Measurements from ENCODE around the gene GRAPL. TPM values are rescaled to one million over a fixed set of nuclear protein-coding genes. Genes with fewer than 3 reads are reported as not detected.
"Not testable (repeated sequence)": the region's sequence is repeated elsewhere in the genome, so short reads cannot be mapped to it uniquely, and the experiment has no call there.

GRAPL gene
- total RNA-seq, 1 experiment from 2014 or later = not detected

GRCh38 chr17:19150678-19151615 lies 23.6 kb downstream of the GRAPL start:
- H3K4me1 Mint-ChIP-seq (ENCODE audit: low read depth, unreplicated experiment); H3K27me3 Mint-ChIP-seq (ENCODE audit: unreplicated experiment); BruUV-seq (replicated peaks); DNase-seq; CTCF ChIA-PET; H3K4me3 Mint-ChIP-seq (ENCODE audit: low read depth, unreplicated experiment); H3K9me3 Mint-ChIP-seq (ENCODE audit: low read depth, unreplicated experiment); intact Hi-C loops (cut with micrococcal nuclease; ENCODE audit: unreplicated experiment); H3K27ac Mint-ChIP-seq (ENCODE audit: unreplicated experiment); H3K36me3 Mint-ChIP-seq (ENCODE audit: insufficient read depth, unreplicated experiment): not testable (repeated sequence)

- CTCF ChIA-PET; intact Hi-C loops (cut with micrococcal nuclease; ENCODE audit: unreplicated experiment); DNase-seq; BruUV-seq (replicated peaks); H3K4me3 Mint-ChIP-seq (ENCODE audit: low read depth, unreplicated experiment); H3K9me3 Mint-ChIP-seq (ENCODE audit: low read depth, unreplicated experiment); H3K36me3 Mint-ChIP-seq (ENCODE audit: insufficient read depth, unreplicated experiment); H3K4me1 Mint-ChIP-seq (ENCODE audit: low read depth, unreplicated experiment); H3K27ac Mint-ChIP-seq (ENCODE audit: unreplicated experiment); H3K27me3 Mint-ChIP-seq (ENCODE audit: unreplicated experiment): not testable (repeated sequence)
These were observed 30.2 kb downstream of the GRAPL start for GRCh38 chr17:19157628-19158027.

DNA sequence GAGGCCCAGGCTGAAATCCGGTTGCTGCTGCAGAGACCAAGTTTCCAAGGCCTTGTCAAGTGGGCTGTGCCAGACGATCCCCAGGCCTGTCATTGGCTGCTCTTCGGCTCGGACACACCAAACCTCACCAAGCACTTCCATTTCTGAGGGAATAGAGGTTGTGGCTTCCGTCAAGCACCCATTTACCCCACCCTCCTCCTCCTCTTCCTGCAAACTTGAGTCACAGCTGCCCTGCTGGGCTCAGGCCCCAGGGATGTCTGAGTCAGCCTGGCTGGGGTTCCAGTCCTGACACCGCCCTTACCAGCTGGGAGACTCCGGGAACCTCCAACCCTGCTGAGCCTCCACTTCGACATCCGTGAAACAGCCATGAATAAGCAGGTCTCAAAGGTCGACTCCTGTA lies 31.1 kb downstream of the GRAPL start:
- intact Hi-C loops (cut with micrococcal nuclease; ENCODE audit: unreplicated experiment); H3K36me3 Mint-ChIP-seq (ENCODE audit: insufficient read depth, unreplicated experiment); BruUV-seq (replicated peaks); H3K27me3 Mint-ChIP-seq (ENCODE audit: unreplicated experiment); H3K9me3 Mint-ChIP-seq (ENCODE audit: low read depth, unreplicated experiment); DNase-seq; CTCF ChIA-PET; H3K27ac Mint-ChIP-seq (ENCODE audit: unreplicated experiment); H3K4me1 Mint-ChIP-seq (ENCODE audit: low read depth, unreplicated experiment); H3K4me3 Mint-ChIP-seq (ENCODE audit: low read depth, unreplicated experiment): not testable (repeated sequence)

- H3K4me3 Mint-ChIP-seq (ENCODE audit: low read depth, unreplicated experiment) = not testable (repeated sequence)
These were observed 31.5 kb downstream of the GRAPL start for GRCh38 chr17:19158938-19159337.

DNA sequence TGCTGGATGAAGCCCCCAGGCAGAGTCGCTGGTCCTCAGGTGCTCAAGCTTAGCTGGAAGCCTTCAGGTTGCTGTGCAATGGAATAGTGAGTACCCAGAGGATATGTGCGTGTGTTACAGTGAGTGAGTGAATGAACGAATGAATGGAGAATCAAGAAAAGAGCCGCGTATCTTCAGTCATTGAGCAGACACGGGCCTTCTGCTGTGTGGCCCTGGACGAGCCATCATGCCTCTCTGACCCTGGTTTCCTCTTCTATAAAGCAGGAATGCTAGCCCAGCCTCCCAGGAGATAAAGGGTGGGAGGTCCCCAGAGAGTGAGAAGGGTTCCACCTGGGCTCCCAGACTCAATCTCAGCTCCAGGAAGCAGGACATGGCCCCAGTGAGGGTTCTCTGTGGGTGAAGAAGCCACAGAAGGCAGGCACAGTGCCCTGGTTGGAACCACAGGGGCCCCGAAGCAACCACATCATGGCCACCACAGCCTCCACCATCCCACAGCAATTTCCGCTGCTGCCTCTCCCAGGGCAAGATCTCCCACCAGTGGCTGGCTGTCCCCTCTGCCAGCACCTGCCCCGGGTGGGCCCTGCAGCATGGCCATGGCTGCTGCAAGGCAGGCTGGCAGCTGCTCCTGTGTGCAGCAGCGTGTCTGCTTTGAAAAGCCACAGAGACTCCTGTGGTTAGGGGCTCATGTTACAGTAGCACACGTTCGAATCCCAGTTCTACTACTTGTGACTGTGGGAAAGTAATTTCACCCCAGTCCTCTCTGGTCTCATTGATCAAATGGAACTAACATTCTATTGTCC lies 34.1 kb downstream of the GRAPL start:
- H3K4me1 Mint-ChIP-seq (ENCODE audit: low read depth, unreplicated experiment); CTCF ChIA-PET; H3K9me3 Mint-ChIP-seq (ENCODE audit: low read depth, unreplicated experiment); H3K27ac Mint-ChIP-seq (ENCODE audit: unreplicated experiment); H3K36me3 Mint-ChIP-seq (ENCODE audit: insufficient read depth, unreplicated experiment); DNase-seq; intact Hi-C loops (cut with micrococcal nuclease; ENCODE audit: unreplicated experiment); H3K4me3 Mint-ChIP-seq (ENCODE audit: low read depth, unreplicated experiment); BruUV-seq (replicated peaks); H3K27me3 Mint-ChIP-seq (ENCODE audit: unreplicated experiment): not testable (repeated sequence)

More at GRCh38 chr17:19158938-19159337, 31.5 kb downstream of the GRAPL start:
- H3K36me3 Mint-ChIP-seq (ENCODE audit: insufficient read depth, unreplicated experiment); DNase-seq; H3K4me1 Mint-ChIP-seq (ENCODE audit: low read depth, unreplicated experiment); intact Hi-C loops (cut with micrococcal nuclease; ENCODE audit: unreplicated experiment); H3K27ac Mint-ChIP-seq (ENCODE audit: unreplicated experiment); CTCF ChIA-PET; BruUV-seq (replicated peaks); H3K9me3 Mint-ChIP-seq (ENCODE audit: low read depth, unreplicated experiment); H3K27me3 Mint-ChIP-seq (ENCODE audit: unreplicated experiment): not testable (repeated sequence)

- H3K9me3 Mint-ChIP-seq (ENCODE audit: low read depth, unreplicated experiment); BruUV-seq (replicated peaks); CTCF ChIA-PET; H3K36me3 Mint-ChIP-seq (ENCODE audit: insufficient read depth, unreplicated experiment); DNase-seq; H3K27ac Mint-ChIP-seq (ENCODE audit: unreplicated experiment); H3K27me3 Mint-ChIP-seq (ENCODE audit: unreplicated experiment); H3K4me1 Mint-ChIP-seq (ENCODE audit: low read depth, unreplicated experiment); H3K4me3 Mint-ChIP-seq (ENCODE audit: low read depth, unreplicated experiment); intact Hi-C loops (cut with micrococcal nuclease; ENCODE audit: unreplicated experiment): not testable (repeated sequence)
These were observed 35.2 kb downstream of the GRAPL start for GRCh38 chr17:19162384-19163216.

DNA sequence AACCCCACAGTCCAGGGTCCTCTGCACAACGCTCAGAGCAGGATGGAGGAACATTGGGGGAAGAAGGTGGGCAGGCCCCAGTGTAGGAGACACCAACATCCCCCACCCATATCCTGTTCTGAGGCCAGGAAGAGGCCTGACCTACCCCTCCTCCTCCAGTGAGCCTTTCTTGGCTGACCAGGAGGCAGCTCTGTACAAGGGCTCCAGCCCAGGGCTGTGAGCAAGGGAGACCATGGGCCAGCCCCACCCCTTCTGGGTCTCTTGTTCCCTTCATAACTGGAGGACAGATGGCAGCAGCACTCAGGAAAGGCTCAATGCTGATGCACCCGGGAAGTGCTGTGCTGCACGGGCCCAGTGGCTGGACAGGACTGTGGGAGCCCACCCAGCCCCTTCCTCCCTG lies 47.0 kb downstream of the GRAPL start:
- H3K36me3 Mint-ChIP-seq (ENCODE audit: insufficient read depth, unreplicated experiment); DNase-seq; CTCF ChIA-PET; intact Hi-C loops (cut with micrococcal nuclease; ENCODE audit: unreplicated experiment); H3K27ac Mint-ChIP-seq (ENCODE audit: unreplicated experiment); H3K4me3 Mint-ChIP-seq (ENCODE audit: low read depth, unreplicated experiment); H3K4me1 Mint-ChIP-seq (ENCODE audit: low read depth, unreplicated experiment); H3K27me3 Mint-ChIP-seq (ENCODE audit: unreplicated experiment); BruUV-seq (replicated peaks); H3K9me3 Mint-ChIP-seq (ENCODE audit: low read depth, unreplicated experiment): not testable (repeated sequence)

- BruUV-seq (replicated peaks); H3K27ac Mint-ChIP-seq (ENCODE audit: unreplicated experiment); CTCF ChIA-PET: not testable (repeated sequence)
These were observed 48.0 kb downstream of the GRAPL start for GRCh38 chr17:19175410-19175809.

DNA sequence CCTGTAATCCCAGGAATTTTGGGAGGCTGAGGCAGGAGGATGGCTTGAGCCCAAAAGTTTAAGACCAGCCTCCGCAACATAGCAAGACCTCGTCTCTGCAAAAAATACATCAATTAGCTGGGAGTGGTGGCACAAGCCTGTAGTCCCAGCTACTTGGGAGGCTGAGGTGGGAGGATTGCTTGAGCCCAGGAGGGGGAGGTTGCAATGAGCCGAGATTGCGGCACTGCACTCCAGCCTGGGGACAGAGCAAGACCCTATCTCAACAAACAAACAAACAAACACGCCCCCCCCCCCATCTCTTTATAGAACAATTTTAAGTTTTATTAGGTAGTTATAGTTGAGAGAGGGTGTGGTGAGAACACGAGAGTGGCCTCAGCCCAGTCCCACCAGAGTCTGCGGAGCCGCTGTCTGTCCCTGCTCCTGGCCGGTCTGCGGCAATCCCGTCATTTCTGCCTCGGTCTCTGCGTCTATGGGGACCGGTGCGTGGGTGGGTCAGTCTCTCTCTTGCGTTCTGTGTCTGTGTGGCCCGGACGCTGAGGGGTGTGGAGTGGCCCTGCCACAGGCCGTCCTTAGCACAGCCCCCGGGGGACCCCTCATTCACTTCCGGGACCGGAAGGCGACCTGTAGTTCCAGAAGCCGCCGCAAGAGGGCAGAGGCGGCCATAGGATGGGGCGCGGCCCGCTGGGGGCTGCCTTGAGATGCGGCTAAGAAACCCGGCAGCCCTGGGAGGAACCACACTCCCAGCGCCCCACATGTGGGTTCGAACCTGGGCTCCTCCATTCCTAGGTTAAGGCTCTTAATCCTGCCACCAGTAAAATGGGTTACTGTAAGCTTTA lies 53.9 kb downstream of the GRAPL start:
- DNase-seq; H3K27ac Mint-ChIP-seq (ENCODE audit: unreplicated experiment); H3K27me3 Mint-ChIP-seq (ENCODE audit: unreplicated experiment); H3K36me3 Mint-ChIP-seq (ENCODE audit: insufficient read depth, unreplicated experiment); H3K4me1 Mint-ChIP-seq (ENCODE audit: low read depth, unreplicated experiment); CTCF ChIA-PET; intact Hi-C loops (cut with micrococcal nuclease; ENCODE audit: unreplicated experiment); H3K9me3 Mint-ChIP-seq (ENCODE audit: low read depth, unreplicated experiment); H3K4me3 Mint-ChIP-seq (ENCODE audit: low read depth, unreplicated experiment); BruUV-seq (replicated peaks): not testable (repeated sequence)

More at GRCh38 chr17:19175410-19175809, 48.0 kb downstream of the GRAPL start:
- DNase-seq; H3K4me1 Mint-ChIP-seq (ENCODE audit: low read depth, unreplicated experiment); intact Hi-C loops (cut with micrococcal nuclease; ENCODE audit: unreplicated experiment); H3K36me3 Mint-ChIP-seq (ENCODE audit: insufficient read depth, unreplicated experiment); H3K9me3 Mint-ChIP-seq (ENCODE audit: low read depth, unreplicated experiment); H3K27me3 Mint-ChIP-seq (ENCODE audit: unreplicated experiment); H3K4me3 Mint-ChIP-seq (ENCODE audit: low read depth, unreplicated experiment): not testable (repeated sequence)

Measured in Calu3 (cell line).